Glomerular endothelial cell (primary cell): ENCODE data around the gene UNC50. TPM values are rescaled to one million over a fixed set of nuclear protein-coding genes. Genes with fewer than 3 reads are reported as not detected.
"Not testable (repeated sequence)": the region's sequence is repeated elsewhere in the genome, so short reads cannot be mapped to it uniquely, and the experiment has no call there.

Source experiments
- DNase-seq: peaks from one replicate; pipeline ENCODE4 v3.0.0-alpha.2; 2011; ENCODE audit warnings: low read depth, low spot score; ENCODE audit errors: extremely low read depth
- total RNA-seq: library from RNA; depleted of rRNA; stranded (reverse); fragments of >200 nt; gene quantifications from 2 replicates; pipeline ENCODE4 v1.2.3, GENCODE V29; 2015

UNC50 gene
- total RNA-seq, 1 donor from 2014 or later, result 46.3 TPM

DNA sequence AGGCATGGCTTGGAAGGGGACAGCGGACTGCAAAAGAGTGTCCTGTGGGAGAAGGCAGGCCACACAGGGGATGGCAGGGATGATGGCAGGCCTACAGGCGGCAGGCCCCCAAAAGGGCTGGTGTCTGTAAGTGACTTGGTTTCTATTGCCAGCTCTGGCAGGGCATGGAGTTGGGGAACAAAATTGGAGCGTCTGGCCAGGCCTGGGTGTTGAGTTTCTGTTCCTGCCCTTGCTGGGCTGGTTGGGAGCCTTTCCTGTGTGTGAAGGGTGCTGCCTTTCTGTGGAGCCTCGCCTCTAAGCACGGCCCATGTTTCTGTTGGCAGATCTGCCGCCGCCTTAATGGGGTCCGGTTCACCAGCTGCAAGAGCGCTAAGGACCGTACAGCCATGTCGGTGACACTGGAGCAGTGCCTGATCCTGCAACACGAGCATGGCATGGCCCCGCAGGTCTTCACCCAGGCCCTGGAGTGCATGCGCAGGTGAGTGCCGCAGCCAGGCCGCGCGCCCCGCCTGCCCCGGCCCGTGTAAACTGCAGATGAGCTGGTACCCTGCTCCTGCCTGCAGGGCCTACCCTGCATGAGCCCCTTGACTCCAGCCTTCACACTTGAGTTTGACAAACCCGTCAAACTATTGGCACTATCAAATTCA, 31.6 kb upstream of the UNC50 start:
- no peak for DNase-seq

DNA sequence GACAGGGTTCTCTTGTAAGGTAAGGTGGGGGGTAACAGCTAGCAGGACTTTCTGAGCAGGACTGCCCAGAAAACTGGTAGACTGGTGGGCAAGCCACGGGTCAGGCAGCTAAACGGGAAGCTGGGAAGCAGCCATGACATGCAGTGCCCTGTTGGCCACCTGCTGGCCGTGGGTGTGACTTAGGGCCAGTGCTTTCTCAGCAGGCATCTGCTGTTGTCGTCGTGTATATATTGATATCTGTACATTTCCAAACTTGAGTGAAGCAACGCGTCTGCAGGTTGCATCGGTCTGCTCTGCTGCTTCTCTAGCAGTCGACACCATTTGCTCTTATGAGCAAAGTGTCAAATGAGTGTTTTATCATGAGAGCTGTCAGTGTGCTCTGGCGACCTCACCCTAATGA, 31.1 kb upstream of the UNC50 start:
- DNase-seq, result no peak

GRCh38 chr2:98578231-98578630, 30.2 kb upstream of the UNC50 start:
- no peak for DNase-seq

GRCh38 chr2:98579926-98580325, 28.5 kb upstream of the UNC50 start:
- no peak for DNase-seq

DNA sequence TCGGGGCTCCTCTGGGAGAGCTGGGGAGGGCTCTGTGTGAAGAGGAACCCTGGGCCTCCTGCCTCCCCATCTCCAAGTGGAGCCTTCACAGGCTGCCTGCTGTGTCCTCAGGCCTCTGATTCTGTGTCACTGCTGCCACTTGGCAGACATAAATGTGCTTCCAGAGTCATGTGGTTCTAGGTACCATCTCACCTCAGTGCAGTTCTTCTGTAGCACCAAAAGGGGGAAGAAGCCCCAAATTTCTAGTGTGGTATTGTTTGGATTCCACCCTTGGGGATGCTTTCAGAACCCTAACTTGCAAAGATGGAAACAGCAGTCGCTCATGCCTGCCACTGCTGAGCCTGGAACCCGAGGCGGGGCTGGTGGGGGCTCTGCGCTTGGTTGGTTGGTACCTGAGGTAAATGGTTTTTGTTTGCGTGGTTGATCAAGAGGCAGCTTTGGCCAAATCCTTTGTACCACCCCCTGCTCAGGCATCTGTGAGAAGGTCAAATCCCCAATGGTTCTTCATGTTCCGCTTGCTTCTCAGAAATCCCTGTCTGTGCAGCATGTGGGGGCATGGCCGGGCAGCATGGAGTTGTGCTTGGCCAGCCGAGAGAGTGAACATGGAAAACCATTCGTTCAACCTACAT, 27.6 kb upstream of the UNC50 start:
- DNase-seq, result no peak

- no peak for DNase-seq
These were observed 25.9 kb upstream of the UNC50 start for GRCh38 chr2:98582523-98582922.

- no peak for DNase-seq
These were observed 25.1 kb upstream of the UNC50 start for GRCh38 chr2:98583276-98583675.

- no peak for DNase-seq
These were observed 24.4 kb upstream of the UNC50 start for GRCh38 chr2:98583816-98584618.

DNA sequence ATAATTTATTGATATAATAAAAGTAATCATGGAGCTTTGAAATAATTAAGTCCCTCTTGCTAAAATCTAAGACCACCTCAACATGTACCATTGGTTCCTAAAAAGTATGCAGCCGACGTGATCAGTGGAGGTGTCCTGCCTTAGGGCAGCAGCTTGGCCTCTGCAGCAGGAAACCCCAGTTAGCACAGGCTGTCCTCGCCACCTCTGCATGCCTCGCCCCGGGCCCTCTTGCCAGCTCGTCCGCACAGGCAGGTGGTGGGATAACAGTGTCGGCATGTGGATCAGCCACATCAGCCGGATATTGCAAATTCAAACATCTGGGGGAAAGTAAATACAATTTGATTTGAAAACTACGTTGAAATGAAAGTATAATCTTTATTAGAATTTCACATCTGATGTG, 23.0 kb upstream of the UNC50 start:
- DNase-seq, result no peak

DNA sequence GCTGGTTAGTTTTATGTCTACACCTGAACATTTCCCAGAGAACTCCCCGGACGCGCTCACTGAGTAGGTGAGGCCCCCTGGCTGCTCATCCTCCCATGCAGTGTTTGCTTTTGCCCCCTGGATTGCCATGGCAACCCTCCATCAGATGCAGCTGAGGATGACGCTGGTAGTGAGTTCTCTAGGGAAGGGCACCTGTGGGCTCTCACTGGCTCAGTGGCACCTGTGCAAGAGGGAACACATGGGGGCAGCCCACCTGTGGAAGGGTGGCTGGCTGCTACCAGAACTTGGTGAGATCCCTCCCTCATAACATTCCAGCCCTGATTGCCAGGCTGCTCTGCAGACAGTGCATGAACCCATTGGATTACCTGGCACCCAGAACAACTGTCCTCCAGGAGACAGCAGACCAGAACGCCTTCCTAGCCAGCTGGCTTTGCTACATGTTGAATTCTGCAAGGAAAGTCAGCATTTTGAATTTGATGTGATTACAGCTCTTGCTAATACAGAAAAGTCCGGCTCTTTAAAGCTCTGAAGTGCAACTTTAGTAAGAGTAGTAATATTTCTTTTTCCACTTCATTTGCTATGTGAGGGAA, 21.7 kb upstream of the UNC50 start:
- no peak for DNase-seq

GRCh38 chr2:98588880-98589431, 19.4 kb upstream of the UNC50 start:
- no peak for DNase-seq

DNA sequence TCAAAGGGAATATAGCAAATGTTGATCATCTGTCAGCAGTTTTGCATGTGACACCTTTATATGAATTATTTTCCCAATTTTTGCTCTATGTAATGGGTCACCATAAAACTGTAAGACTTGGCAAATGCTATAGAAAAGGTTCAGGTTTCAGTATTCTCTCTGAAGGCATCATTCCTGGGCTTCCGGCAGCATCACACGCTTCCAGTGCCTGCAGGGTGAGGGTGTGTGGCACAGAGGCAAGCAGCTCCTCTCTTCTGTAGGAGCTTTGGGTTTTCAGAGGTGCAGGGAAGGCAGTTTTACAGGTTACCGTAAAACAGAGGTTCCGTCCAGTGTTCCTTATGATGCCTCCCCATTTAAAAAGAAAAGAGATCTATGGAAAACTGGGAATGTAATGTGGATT, 18.9 kb upstream of the UNC50 start:
- DNase-seq, result no peak

DNA sequence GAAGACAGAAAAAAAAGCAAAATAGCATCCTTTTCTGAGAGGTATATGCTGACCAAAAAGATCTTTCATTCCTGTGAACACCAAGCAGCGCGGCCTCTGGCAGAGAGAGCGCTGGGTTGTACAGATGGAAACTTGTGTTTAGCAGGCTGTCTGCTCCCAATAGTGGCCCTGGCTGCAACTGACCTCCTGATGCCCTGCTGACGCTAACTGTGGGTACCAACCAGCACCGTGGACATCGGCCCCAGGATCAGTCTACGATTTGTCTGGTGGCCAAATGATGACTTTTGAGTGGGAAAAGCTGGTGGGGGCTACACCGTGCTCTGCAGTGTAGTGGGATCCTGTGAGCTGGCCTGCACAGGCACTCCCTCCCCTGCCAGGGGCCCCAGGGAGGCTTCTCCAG, 15.8 kb upstream of the UNC50 start:
- DNase-seq, result no peak

- DNase-seq, result not testable (repeated sequence)
These were observed 13.7 kb upstream of the UNC50 start for GRCh38 chr2:98594665-98595064.

DNA sequence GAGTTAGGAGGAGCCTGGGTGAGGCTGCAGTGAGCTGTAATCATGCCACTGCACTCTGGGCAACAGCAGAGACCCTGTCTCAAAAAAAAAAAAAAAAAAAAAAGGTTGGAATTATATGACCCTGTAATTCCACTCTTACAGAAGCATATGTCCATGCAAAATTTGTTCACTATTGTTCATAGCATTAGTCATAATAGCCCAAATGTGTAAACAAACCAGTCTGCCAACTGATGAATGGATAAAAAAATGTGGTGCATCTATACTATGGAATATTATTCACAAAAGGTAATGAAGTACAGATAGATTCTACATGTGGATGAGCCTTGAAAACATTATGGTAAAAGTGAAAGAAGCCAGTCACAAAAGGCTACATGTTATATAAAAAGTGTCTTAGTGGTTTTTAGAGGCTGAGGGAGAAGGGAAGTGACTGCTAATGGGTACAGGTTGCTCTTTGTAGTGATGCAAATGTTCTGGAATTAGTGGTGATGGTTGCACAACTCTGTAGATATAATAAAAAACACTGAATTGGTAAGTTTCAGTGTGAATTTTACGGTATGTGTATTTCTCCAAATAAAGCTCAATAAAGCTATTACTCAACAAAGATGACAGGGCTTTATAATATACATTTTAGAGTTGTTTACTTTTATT, 9.5 kb upstream of the UNC50 start:
- no peak for DNase-seq

GRCh38 chr2:98601532-98602132, 6.8 kb upstream of the UNC50 start:
- DNase-seq, result no peak

DNA sequence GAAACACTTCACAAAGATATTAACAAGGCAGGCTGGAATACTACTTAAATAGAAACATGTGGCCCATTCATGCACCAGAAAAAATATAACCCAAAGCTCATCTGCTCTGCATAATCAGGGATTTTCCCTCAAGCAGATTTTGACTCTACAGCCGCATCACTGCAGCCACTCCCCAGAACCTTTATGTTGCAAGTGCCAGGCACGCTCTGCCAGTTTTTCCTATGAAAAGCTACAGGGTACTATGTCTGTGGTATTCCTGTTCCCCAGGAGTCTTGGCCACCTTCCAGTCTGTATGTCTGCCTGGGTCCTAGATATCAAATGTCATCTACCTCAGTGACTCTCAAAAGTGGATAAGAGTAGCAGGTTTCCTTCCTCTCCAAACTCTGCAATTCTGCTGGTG, 3.8 kb upstream of the UNC50 start:
- no peak for DNase-seq

DNA sequence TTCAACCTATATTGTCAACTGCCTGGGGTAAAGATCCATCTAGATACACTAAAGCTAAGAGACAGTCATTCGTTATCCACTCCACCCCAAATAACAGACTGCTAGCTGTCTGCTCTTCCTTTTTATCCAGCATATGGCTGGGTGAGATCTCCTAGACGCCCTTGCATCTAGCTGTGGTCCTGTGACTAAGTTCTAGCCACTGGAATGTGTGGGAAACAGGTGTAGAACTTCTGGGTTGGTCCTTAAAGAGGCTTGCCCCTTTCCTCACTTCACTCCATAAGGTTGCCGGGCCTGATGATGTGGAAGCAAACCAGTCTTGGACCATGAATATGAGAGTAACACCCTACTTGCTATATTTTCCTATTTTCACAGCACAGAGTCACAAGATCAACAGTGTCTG, 3.3 kb upstream of the UNC50 start:
- no peak for DNase-seq

DNA sequence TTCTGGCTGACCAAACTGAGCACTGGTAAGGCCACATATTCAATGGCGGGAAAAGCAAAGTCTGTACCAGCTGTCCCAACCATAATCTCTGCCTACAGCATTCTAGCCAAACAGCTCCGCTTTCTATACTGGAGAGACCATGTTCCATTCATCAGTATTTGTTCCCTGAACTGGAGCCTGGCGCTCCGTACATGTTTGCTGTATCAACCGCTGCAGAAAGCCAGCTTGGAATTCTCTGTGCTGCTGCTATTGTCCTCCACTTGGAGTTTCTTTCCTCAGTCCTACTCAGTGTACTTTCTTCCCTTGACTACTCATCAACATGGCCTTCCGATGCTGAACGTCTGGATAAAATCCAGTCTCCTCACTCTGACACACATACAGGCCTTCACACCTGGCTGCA, 2.0 kb upstream of the UNC50 start:
- no peak for DNase-seq

DNA sequence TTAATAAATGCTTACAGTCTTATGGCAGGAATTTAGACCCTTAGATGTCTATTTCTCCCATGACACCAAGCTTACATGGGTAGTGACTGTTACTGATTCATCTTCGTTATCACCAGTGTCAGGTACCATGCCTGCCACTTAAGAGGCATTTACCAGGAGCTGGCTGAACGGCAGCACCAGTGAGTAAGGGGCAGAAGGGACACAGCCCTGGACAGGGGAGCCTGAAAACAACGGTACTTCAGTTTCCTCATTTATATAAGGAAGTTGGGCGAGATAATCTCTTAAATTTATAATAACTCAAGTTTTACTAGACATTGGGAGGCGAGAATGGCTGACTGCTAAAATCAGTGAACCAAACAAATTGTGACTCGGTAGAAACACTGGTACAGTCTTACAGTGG, 1.3 kb upstream of the UNC50 start:
- DNase-seq, result no peak

- DNase-seq, result no peak
These were observed 661 bp upstream of the UNC50 start for GRCh38 chr2:98607741-98608115.
